DOHH2 (cell line): ENCODE measurements around the gene EBNA1BP2.

ENCODE experiments used
- H3F3A ChIP-seq: fragments of 200-600 bp; sonication (generic), shearing (Covaris generic); 2 replicates; pipeline ENCODE4 v1.6.0; 2016; ENCODE audit warnings: antibody characterized with exemption, mild to moderate bottlenecking; ENCODE audit not compliant: control insufficient read depth, insufficient read depth
- H3K27ac ChIP-seq: fragments of 200-600 bp; sonication (generic); 2 replicates; pipeline ENCODE4 v1.5.1; 2014; ENCODE audit warnings: low read depth, mild to moderate bottlenecking, low read length, moderate library complexity
- H3K27me3 ChIP-seq: fragments of 200-600 bp; sonication (generic); 2 replicates; pipeline ENCODE4 v1.6.1; 2014; ENCODE audit warnings: mild to moderate bottlenecking, low read length, mixed read lengths; ENCODE audit not compliant: control insufficient read depth
- H3K36me3 ChIP-seq: fragments of 200-600 bp; sonication (generic); 2 replicates; pipeline ENCODE4 v1.6.1; 2014; ENCODE audit warnings: mild to moderate bottlenecking, low read length, moderate library complexity, mixed read lengths; ENCODE audit not compliant: control insufficient read depth
- H3K4me1 ChIP-seq: fragments of 200-600 bp; sonication (generic); 2 replicates; pipeline ENCODE4 v1.6.1; 2014; ENCODE audit warnings: mild to moderate bottlenecking, low read length, mixed read lengths; ENCODE audit not compliant: control insufficient read depth
- H3K4me2 ChIP-seq: fragments of 200-600 bp; sonication (generic); 2 replicates; pipeline ENCODE4 v1.6.0; 2014; ENCODE audit warnings: mild to moderate bottlenecking, low read length, moderate library complexity
- H3K4me3 ChIP-seq: fragments of 200-600 bp; sonication (generic); 2 replicates; pipeline ENCODE4 v1.5.1; 2014; ENCODE audit warnings: mild to moderate bottlenecking, low read length, mixed read lengths
- H3K79me2 ChIP-seq: fragments of 200-600 bp; sonication (generic); 2 replicates; pipeline ENCODE4 v1.6.1; 2014; ENCODE audit warnings: mild to moderate bottlenecking, low read length, mixed read lengths; ENCODE audit not compliant: control insufficient read depth
- H3K9me2 ChIP-seq: fragments of 200-600 bp; sonication (generic); replicated peaks from 2 replicates; pipeline ENCODE4 v1.6.1; 2014; ENCODE audit warnings: mild to moderate bottlenecking, low read length, mixed read lengths; ENCODE audit not compliant: control insufficient read depth
- H3K9me3 ChIP-seq: fragments of 200-600 bp; sonication (generic); 2 replicates; pipeline ENCODE4 v1.6.1; 2014; ENCODE audit warnings: antibody characterized with exemption, low read length, mixed read lengths; ENCODE audit not compliant: control insufficient read depth, insufficient read depth
- H4K20me1 ChIP-seq: fragments of 200-600 bp; sonication (generic); 2 replicates; pipeline ENCODE4 v1.6.0; 2014; ENCODE audit warnings: low read depth, mild to moderate bottlenecking, antibody characterized with exemption, low read length, moderate library complexity; ENCODE audit not compliant: control insufficient read depth, insufficient read depth
- CTCF ChIP-seq: fragments of 200-600 bp; sonication (generic); IDR thresholded peaks from one replicate; pipeline ENCODE4 v1.5.1; 2014; ENCODE audit warnings: antibody characterized with exemption, mild to moderate bottlenecking, low read depth, low read length; ENCODE audit not compliant: poor library complexity, severe bottlenecking
- EZH2phosphoT487 ChIP-seq: fragments of 200-600 bp; sonication (generic); IDR thresholded peaks from 2 replicates; pipeline ENCODE4 v1.6.1; 2017; ENCODE audit warnings: borderline replicate concordance, mild to moderate bottlenecking, antibody characterized with exemption, low read length, moderate library complexity, mixed read lengths

EBNA1BP2 gene

GRCh38 chr1:43156026-43156425, 16.1 kb downstream of the EBNA1BP2 start:
- no peaks in the 10 kb centered on the region for H4K20me1 ChIP-seq
- no peak for TF ChIP-seq CTCF
- TF ChIP-seq EZH2phosphoT487, result no peak
- H3K9me2 ChIP-seq, result no peaks in the 10 kb centered on the region
- H3K79me2 ChIP-seq, result no peaks in the 10 kb centered on the region
- H3K27me3 ChIP-seq, result peaks cover 5% of the 10 kb centered on the region; the same call in 1 of the 2 replicates
- H3K4me1 ChIP-seq, result no peaks in the 10 kb centered on the region
- H3K4me2 ChIP-seq, result no peak overlapping the region
- H3K27ac ChIP-seq, result no peak overlapping the region
- no peak overlapping the region for H3K4me3 ChIP-seq
- H3F3A ChIP-seq, result peaks cover 4% of the 10 kb centered on the region; the same call in 1 of the 2 replicates
- no peaks in the 10 kb centered on the region for H3K36me3 ChIP-seq
- H3K9me3 ChIP-seq, result no peaks in the 10 kb centered on the region

- Histone ChIP-seq H3K79me2 (no peaks in the 10 kb centered on the region), H3F3A (no peaks in the 10 kb centered on the region), H3K4me1 (no peaks in the 10 kb centered on the region), H3K9me3 (no peaks in the 10 kb centered on the region), H3K9me2 (no peaks in the 10 kb centered on the region), H3K27ac (no peak overlapping the region), H3K27me3 (peaks cover 24% of the 10 kb centered on the region), H4K20me1 (no peaks in the 10 kb centered on the region), H3K4me2 (no peak overlapping the region), H3K4me3 (no peak overlapping the region), H3K36me3 (no peaks in the 10 kb centered on the region)
- TF ChIP-seq EZH2phosphoT487 (no peak), CTCF (no peak)
Observed at GRCh38 chr1:43153443-43153842, 18.6 kb downstream of the EBNA1BP2 start.

GRCh38 chr1:43152866-43153265, 19.2 kb downstream of the EBNA1BP2 start:
- Histone ChIP-seq H3K9me2 (no peaks in the 10 kb centered on the region), H3K4me1 (no peaks in the 10 kb centered on the region), H4K20me1 (no peaks in the 10 kb centered on the region), H3K27me3 (peaks cover 27% of the 10 kb centered on the region), H3K79me2 (no peaks in the 10 kb centered on the region), H3K36me3 (no peaks in the 10 kb centered on the region), H3K4me2 (no peak overlapping the region), H3K27ac (no peak overlapping the region), H3K4me3 (no peak overlapping the region), H3K9me3 (no peaks in the 10 kb centered on the region), H3F3A (no peaks in the 10 kb centered on the region)
- no peak for TF ChIP-seq EZH2phosphoT487
- TF ChIP-seq CTCF, result no peak
